GM19372 (cell line): Measurements from ENCODE around the gene KCNT2.

Experiments
- ATAC-seq: cut with Tn5 transposase; IDR thresholded peaks from one replicate; pipeline ENCODE4 v1.9.1; 2021; ENCODE audit warnings: mild to moderate bottlenecking, low read depth, moderate library complexity; ENCODE audit not compliant: unreplicated experiment

KCNT2 gene

GRCh38 chr1:196593955-196594354, 14.3 kb downstream of the KCNT2 start:
- no peak for ATAC-seq

- ATAC-seq: no peak
Measured at GRCh38 chr1:196590959-196591358, 17.3 kb downstream of the KCNT2 start.

GRCh38 chr1:196590012-196590708, 18.1 kb downstream of the KCNT2 start:
- ATAC-seq: no peak

DNA sequence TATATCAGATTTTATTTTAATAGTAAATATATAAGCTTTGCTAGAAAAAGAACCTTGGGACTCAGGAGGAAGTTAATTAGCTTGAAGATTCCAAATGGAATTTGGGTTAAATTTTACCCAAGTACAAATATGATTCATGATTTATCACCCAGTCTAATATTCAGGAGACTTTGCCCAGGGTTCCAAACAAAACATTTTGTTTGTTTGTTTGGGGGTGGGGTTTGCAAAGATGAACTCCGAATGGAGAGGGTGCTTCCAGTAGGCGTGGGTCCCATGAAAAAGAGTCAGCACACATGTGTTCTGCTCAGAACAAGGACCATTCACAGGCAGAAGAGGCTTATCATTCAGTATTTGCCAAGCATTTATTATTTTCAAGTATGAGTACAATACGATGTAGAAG, 23.5 kb downstream of the KCNT2 start:
- ATAC-seq: no peak

DNA sequence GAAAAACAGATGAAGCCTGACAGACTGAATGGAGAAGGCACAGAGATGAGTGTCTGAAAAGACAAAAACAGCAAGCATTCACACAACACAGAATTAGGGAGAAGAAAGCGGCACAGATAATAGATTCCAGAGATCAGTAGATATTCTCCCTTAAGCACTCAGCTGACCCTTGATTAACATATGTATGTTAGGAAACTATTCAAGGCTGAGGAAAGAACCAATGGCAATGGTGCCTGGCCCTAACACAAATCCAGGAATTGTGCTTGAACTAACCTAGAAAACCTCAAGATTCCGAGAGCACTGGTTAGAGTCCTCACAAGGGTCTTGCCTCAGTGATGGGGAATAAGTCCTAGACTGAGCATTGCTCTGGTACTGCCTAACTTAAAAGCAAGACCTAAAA, 30.9 kb downstream of the KCNT2 start:
- no peak for ATAC-seq

DNA sequence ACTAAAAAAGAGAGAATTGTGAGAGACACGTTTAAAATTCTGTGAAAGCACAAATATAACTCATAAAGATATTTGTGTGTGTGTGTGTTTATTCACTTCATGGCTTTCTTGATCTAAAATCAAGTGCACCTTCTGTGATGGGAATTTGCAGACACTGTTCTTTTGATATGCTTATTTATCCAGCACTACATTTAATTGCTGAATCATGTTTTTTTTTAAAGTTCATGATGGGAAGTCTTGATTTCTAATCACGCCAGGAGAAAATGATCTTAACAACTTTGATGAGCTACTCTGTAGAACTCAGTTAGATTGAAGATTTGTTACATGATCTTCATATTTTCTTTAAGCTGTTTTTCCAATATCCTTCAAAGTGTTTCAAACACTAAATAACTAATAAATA, 35.0 kb downstream of the KCNT2 start:
- ATAC-seq: no peak

- no peak for ATAC-seq
Measured at GRCh38 chr1:196567238-196567637, 41.0 kb downstream of the KCNT2 start.

DNA sequence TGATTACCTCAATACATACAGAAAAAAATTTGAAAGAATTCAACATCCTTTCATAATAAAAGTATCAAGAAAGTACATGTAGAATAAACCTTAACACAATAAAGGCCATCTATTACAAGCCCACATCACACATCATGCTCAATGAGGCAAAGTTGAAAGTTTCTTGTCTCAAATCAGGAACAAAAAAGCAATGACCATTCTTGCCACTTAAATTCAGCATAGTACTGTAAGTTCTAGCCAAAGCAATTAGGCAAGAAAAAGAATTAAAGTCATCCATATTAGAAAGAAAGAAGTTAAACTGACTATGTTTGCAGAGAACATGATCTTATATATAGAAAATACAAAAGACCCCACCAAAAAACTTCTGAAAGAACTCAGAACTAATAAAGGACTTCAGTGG, 44.5 kb downstream of the KCNT2 start:
- ATAC-seq: no peak

GRCh38 chr1:196559314-196559713, 48.9 kb downstream of the KCNT2 start:
- no peak for ATAC-seq

DNA sequence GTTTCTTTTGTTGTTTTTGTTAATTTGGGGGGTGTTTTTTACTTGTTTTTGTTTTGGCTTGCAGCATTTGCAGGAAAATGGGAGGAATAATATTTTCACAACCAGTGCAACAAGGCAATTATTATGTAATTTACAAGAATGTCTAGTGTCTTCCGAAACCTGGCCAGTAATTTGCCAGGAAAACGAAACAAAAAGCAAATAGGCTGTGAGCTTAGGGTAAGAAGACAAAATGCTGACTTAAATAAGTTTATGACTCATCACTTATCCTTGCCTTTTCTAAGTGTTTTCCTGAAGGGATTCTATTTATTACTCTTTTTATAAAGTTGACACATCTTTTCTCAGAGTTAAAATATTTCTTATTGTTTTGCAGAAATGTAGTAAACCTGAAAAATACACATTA, 49.8 kb downstream of the KCNT2 start:
- no peak for ATAC-seq

DNA sequence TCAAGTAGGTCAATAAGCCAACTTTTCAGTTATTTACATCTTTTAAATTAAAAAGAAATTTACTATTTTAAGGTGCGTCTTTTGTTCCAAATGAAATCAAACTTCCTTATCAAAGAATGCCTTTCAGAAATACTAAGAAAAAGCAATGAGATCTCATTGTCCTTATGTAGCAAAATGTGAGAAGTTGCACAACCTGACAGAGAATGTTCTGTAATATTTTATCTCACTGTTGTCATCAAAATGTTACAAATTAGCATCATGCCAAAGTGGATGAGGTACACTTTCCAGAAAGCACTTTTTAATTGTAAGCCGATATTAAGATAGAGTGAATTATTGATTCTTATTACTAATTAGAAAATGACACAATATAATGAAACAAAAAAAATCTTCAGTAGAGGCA, 50.4 kb downstream of the KCNT2 start:
- no peak for ATAC-seq

- no peak for ATAC-seq
Measured at GRCh38 chr1:196550731-196551130, 57.5 kb downstream of the KCNT2 start.

DNA sequence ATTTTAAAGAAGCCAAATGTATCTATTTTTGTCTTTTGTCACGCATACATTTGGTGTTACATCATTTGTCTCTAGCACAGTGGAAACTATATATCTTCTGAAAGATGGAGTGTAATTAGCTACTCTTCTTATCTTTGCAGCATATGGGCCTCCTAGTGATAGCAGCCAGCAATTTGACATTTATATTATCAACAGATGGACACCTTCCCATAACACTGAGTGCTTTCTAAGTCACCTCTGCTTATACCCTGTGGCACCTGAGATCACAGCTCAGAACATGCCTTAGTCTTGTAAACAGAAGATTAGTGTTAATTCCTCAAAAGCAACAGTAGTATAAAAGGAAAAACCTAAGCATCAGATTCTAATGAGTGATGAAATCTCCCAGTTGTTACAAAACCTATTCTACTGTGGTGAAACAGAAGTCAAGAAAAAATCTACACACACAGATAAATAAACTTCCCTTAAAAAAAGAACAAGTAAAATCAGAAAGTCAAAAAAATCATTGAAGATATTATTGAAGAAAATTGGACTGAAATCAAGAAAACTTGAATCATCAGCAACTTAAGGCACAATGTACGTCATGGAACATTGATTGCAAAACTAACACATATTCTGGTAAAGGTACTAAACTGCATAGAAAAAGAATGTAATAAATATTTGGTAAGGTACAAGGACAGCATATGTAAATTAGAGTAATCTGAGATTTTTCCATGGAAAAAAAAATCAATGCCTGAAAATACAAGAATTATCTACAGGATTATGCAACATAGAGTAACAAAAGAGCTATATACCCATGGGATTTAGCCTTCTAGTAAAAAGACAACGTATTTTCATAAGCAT, 61.7 kb downstream of the KCNT2 start:
- no peak for ATAC-seq

DNA sequence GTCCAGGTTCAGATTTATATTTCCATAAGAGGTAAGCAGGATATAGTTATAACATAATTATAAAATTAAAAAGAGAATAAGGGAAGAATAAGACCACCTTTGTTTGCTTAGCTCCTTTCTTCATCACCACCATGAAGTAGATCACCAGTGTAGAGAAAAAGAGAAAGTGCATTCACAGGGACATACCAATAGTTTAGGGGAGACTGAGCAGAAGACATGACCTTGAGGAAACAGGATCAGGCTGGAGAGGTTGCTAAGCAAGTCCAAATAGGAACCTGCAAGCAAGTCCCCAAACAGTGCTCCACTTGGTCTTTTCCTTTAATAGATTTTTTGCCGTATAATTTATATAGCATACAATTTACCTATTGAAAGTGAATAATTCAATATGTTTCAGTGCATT, 63.0 kb downstream of the KCNT2 start:
- ATAC-seq: no peak

DNA sequence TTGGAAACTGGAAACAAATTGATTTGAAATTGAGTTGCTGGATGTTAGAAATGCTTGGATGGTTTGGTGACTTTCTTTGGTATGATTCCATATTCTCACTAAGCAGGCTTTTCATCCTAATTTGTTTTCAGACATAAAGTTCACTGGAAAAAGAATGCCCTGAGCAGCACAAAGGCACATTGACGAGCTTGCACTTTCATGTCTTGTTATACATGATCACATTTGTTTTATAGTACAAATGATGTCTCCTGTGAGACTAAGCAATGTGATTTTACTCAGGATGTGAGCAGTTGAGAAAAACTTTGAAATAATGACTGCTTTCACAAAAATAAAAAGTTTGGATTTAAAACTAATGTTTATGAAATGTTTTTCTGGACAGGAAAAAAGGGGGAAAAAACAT, 63.6 kb downstream of the KCNT2 start:
- no peak for ATAC-seq

DNA sequence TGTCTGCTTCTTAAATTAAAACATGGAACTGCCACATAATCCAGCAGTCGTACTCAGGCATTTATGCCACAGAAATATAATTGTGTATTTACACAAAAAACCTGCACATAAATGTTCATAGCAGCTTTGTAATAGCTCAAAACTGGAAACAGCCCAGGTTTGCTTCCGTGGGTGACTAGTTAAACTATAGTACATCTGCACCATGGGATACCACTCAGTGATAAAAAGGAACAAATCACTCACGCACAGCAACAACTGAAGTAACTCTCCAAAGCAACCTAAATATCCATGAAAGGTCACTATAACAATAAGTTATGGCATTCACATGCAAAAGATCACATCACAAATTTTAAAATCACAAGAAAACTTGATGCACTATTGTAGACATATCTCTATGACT, 64.4 kb downstream of the KCNT2 start:
- ATAC-seq: no peak

DNA sequence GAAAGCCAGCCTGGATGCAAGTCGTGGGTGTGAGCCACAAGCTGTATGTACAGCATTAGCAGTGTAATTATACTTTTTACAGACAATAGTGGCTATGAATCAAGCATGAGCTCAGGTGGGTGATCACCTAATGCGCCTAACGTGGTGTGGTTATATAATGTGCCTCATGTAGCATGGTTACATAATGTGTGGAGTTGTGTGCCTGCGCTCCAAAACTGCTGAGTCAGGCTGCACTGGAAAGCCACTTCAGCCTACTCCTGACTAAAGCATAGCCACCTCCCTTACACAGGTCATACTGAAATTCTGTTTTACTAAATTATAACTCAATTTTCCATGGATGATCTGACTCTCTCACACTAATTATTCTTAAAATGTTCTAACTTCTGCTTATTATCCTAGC, 69.8 kb downstream of the KCNT2 start:
- no peak for ATAC-seq

GRCh38 chr1:196535727-196536126, 72.5 kb downstream of the KCNT2 start:
- ATAC-seq: no peak

- ATAC-seq: no peak
Measured at GRCh38 chr1:196531737-196532524, 76.3 kb downstream of the KCNT2 start.

- ATAC-seq: no peak
Measured at GRCh38 chr1:196527919-196528318, 80.3 kb downstream of the KCNT2 start.
